Measurements from ENCODE around the gene MTNR1A.

- no peak for TF ChIP-seq CTCF (conservative IDR thresholded peaks at IDR 0.05 in 1 of 2, IDR thresholded peaks at IDR 0.05 in 1 of 2; ENCODE audit: extremely low read depth in 1 of 2, insufficient read depth in 1 of 2, low read depth in 1 of 2, low read length in 2 of 2)
- no peak for TF ChIP-seq EZH2 (IDR thresholded peaks at IDR 0.05; ENCODE audit: borderline replicate concordance, low read length)
Measured at GRCh38 chr4:186596850-186597390, 41.6 kb upstream of the MTNR1A start.
